Sigmoid colon (tissue), 4 donors: Measurements from ENCODE around the gene LAMP5.

ENCODE experiments used
- CTCF ChIP-seq, 4 experiments: fragments of 450-650 bp in 3 of 4; fragments of 200-600 bp in 1 of 4; IDR thresholded peaks; one replicate each; pipeline ENCODE4 v1.5.1; 2016 to 2019; ENCODE audit warnings: antibody characterized with exemption in 4 of 4, mild to moderate bottlenecking in 3 of 4, moderate library complexity in 2 of 4
- EP300 ChIP-seq, 4 donors: sonication (generic); formaldehyde crosslinking; IDR thresholded peaks; one replicate each; pipeline ENCODE4 v1.6.1; 2017; ENCODE audit warnings: antibody characterized with exemption in 4 of 4
- POLR2A ChIP-seq, 2 donors: fragments of 450-650 bp; IDR thresholded peaks; one replicate each; pipeline ENCODE4 v1.6.1; 2016; ENCODE audit warnings: antibody characterized with exemption in 2 of 2, mild to moderate bottlenecking in 2 of 2, moderate library complexity in 2 of 2
- POLR2AphosphoS5 ChIP-seq, 4 donors: sonication (generic); formaldehyde crosslinking; IDR thresholded peaks; one replicate each; pipeline ENCODE4 v1.6.1; 2017; ENCODE audit warnings: antibody characterized with exemption in 4 of 4

DNA sequence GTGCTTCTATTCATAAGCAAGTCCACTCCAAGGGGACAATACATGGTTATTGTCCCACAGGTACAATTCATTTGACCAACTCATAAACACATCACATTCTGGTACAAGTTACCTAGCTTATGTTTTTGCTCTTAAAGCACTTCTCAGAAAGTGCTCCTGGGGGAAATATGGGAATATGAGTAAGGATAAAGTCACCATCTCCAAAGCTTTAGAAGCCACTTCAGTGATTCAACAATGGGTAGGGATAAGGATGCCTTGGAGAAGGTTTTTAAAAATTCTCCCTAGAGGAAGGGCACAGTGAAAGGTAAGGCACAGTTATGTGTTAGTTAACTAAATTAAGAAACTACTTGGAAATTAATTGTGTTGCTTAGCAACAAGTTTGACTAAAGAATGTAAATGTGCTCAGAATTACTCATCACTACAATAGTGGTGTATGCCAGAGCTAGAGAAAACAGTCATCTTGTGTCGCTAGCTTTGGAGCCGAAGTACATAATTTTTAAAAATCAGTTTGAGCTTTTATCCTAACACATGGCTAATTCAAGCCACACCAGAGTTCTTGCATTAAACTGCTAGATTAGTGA is 39.5 kb upstream of the LAMP5 start:
- TF ChIP-seq CTCF (IDR thresholded peaks at IDR 0.05) (no peak), POLR2A (IDR thresholded peaks at IDR 0.05) (no peak), POLR2AphosphoS5 (IDR thresholded peaks at IDR 0.05) (no peak), EP300 (IDR thresholded peaks at IDR 0.05) (no peak)
